ENCODE results near the gene APOH. TPM values are rescaled to one million over a fixed set of nuclear protein-coding genes. Genes with fewer than 3 reads are reported as not detected.

The APOH gene
- total and polyA plus RNA-seq, 5 donors from 2014 or later = not detected

GRCh38 chr17:66185862-66186261 lies 43.4 kb downstream of the APOH start:
- H3K4me3 Mint-ChIP-seq = no peak overlapping the region
- H3K9me3 ChIP-seq (ENCODE audit: control insufficient read depth in 2 of 2, low read length in 2 of 2) = no peaks in the 10 kb centered on the region
- peaks cover 1% of the 10 kb centered on the region for H3K4me1 ChIP-seq (ENCODE audit: control insufficient read depth, insufficient read depth, low read length, poor library complexity, severe bottlenecking)
- DNase-seq (no peak), ATAC-seq (ENCODE audit: low read depth in 2 of 2) (no peak)
- H3K27ac Mint-ChIP-seq = no peak overlapping the region
- H3K4me3 ChIP-seq (ENCODE audit: low read depth, low read length) = no peak overlapping the region
- H3K27me3 Mint-ChIP-seq = peaks cover 4% of the 10 kb centered on the region
- H3K36me3 ChIP-seq (ENCODE audit: control insufficient read depth, insufficient read depth, low read length) = no peaks in the 10 kb centered on the region
- no peaks in the 10 kb centered on the region for H3K27me3 ChIP-seq (ENCODE audit: control insufficient read depth, insufficient read depth, low read length)
- H3K27ac ChIP-seq (ENCODE audit: insufficient read depth, low read length, poor library complexity, severe bottlenecking) = no peak overlapping the region
- H3K36me3 Mint-ChIP-seq = no peaks in the 10 kb centered on the region
- H3K9me3 Mint-ChIP-seq = peaks cover 0 to 3% (median 0%) of the 10 kb centered on the region in 7 donors
- H3K4me1 Mint-ChIP-seq = peaks cover 0 to under 1% (median under 1%) of the 10 kb centered on the region in 4 donors

GRCh38 chr17:66184392-66184791 lies 44.8 kb downstream of the APOH start:
- Mint-ChIP-seq H3K27me3 (peaks cover 4% of the 10 kb centered on the region), H3K4me3 (no peak overlapping the region), H3K27ac (no peak overlapping the region), H3K4me1 (no peaks in the 10 kb centered on the region), H3K9me3 (peaks cover 0 to 3% (median 0%) of the 10 kb centered on the region in 7 donors), H3K36me3 (no peaks in the 10 kb centered on the region)
- ATAC-seq (ENCODE audit: low read depth in 2 of 2) (no peak), DNase-seq (no peak)
- H3K4me3 ChIP-seq (ENCODE audit: low read depth, low read length) = no peak overlapping the region
- H3K27me3 ChIP-seq (ENCODE audit: control insufficient read depth, insufficient read depth, low read length) = no peaks in the 10 kb centered on the region
- no peaks in the 10 kb centered on the region for H3K36me3 ChIP-seq (ENCODE audit: control insufficient read depth, insufficient read depth, low read length)
- H3K4me1 ChIP-seq (ENCODE audit: control insufficient read depth, insufficient read depth, low read length, poor library complexity, severe bottlenecking) = no peaks in the 10 kb centered on the region
- H3K9me3 ChIP-seq (ENCODE audit: control insufficient read depth in 2 of 2, low read length in 2 of 2) = no peaks in the 10 kb centered on the region
- H3K27ac ChIP-seq (ENCODE audit: insufficient read depth, low read length, poor library complexity, severe bottlenecking) = no peak overlapping the region

- Mint-ChIP-seq H3K27ac (no peak overlapping the region), H3K27me3 (peaks cover 4% of the 10 kb centered on the region), H3K4me1 (no peaks in the 10 kb centered on the region), H3K9me3 (peaks cover 0 to 3% (median 0%) of the 10 kb centered on the region in 7 donors), H3K4me3 (no peak overlapping the region), H3K36me3 (no peaks in the 10 kb centered on the region)
- no peaks in the 10 kb centered on the region for H3K27me3 ChIP-seq (ENCODE audit: control insufficient read depth, insufficient read depth, low read length)
- no peaks in the 10 kb centered on the region for H3K9me3 ChIP-seq (ENCODE audit: control insufficient read depth in 2 of 2, low read length in 2 of 2)
- no peaks in the 10 kb centered on the region for H3K4me1 ChIP-seq (ENCODE audit: control insufficient read depth, insufficient read depth, low read length, poor library complexity, severe bottlenecking)
- H3K4me3 ChIP-seq (ENCODE audit: low read depth, low read length) = no peak overlapping the region
- ATAC-seq (ENCODE audit: low read depth in 2 of 2) (no peak), DNase-seq (no peak)
- H3K27ac ChIP-seq (ENCODE audit: insufficient read depth, low read length, poor library complexity, severe bottlenecking) = no peak overlapping the region
- no peaks in the 10 kb centered on the region for H3K36me3 ChIP-seq (ENCODE audit: control insufficient read depth, insufficient read depth, low read length)
These were observed 45.7 kb downstream of the APOH start for GRCh38 chr17:66183529-66183928.

GRCh38 chr17:66178642-66179041 lies 50.6 kb downstream of the APOH start:
- Histone ChIP-seq H3K27me3 (ENCODE audit: control insufficient read depth, insufficient read depth, low read length) (no peaks in the 10 kb centered on the region), H3K4me3 (ENCODE audit: low read depth, low read length) (no peak overlapping the region), H3K9me3 (ENCODE audit: control insufficient read depth in 2 of 2, low read length in 2 of 2) (no peaks in the 10 kb centered on the region), H3K36me3 (ENCODE audit: control insufficient read depth, insufficient read depth, low read length) (no peaks in the 10 kb centered on the region), H3K4me1 (ENCODE audit: control insufficient read depth, insufficient read depth, low read length, poor library complexity, severe bottlenecking) (no peaks in the 10 kb centered on the region), H3K27ac (ENCODE audit: insufficient read depth, low read length, poor library complexity, severe bottlenecking) (no peak overlapping the region)
- Mint-ChIP-seq H3K4me3 (no peak overlapping the region), H3K27ac (no peak overlapping the region), H3K27me3 (peaks cover 4% of the 10 kb centered on the region), H3K9me3 (no peaks in the 10 kb centered on the region), H3K4me1 (no peaks in the 10 kb centered on the region), H3K36me3 (no peaks in the 10 kb centered on the region)
- ATAC-seq (ENCODE audit: low read depth in 2 of 2) = no peak
- DNase-seq = no peak

- H3K4me3 ChIP-seq (ENCODE audit: low read depth, low read length) = no peak overlapping the region
- Mint-ChIP-seq H3K27ac (no peak overlapping the region), H3K27me3 (peaks cover 4% of the 10 kb centered on the region), H3K4me1 (no peaks in the 10 kb centered on the region), H3K9me3 (no peaks in the 10 kb centered on the region), H3K36me3 (no peaks in the 10 kb centered on the region), H3K4me3 (no peak overlapping the region)
- DNase-seq (no peak), ATAC-seq (ENCODE audit: low read depth in 2 of 2) (no peak)
- H3K36me3 ChIP-seq (ENCODE audit: control insufficient read depth, insufficient read depth, low read length) = no peaks in the 10 kb centered on the region
- no peaks in the 10 kb centered on the region for H3K9me3 ChIP-seq (ENCODE audit: control insufficient read depth in 2 of 2, low read length in 2 of 2)
- no peaks in the 10 kb centered on the region for H3K27me3 ChIP-seq (ENCODE audit: control insufficient read depth, insufficient read depth, low read length)
- H3K4me1 ChIP-seq (ENCODE audit: control insufficient read depth, insufficient read depth, low read length, poor library complexity, severe bottlenecking) = no peaks in the 10 kb centered on the region
- no peak overlapping the region for H3K27ac ChIP-seq (ENCODE audit: insufficient read depth, low read length, poor library complexity, severe bottlenecking)
These were observed 52.2 kb downstream of the APOH start for GRCh38 chr17:66177048-66177447.

- no peak for ATAC-seq (ENCODE audit: low read depth in 2 of 2)
These were observed 53.3 kb downstream of the APOH start for GRCh38 chr17:66175892-66176291.

GRCh38 chr17:66172691-66173223 lies 56.5 kb downstream of the APOH start:
- ATAC-seq (ENCODE audit: low read depth in 2 of 2) = no peak
- Mint-ChIP-seq H3K27ac (peak overlapping the region in 1 of 3 donors; percentile 20), H3K36me3 (no peaks in the 10 kb centered on the region), H3K4me1 (no peaks in the 10 kb centered on the region), H3K4me3 (no peak overlapping the region), H3K9me3 (peaks cover 0 to 1% (median 0%) of the 10 kb centered on the region in 7 donors), H3K27me3 (peaks cover 2% of the 10 kb centered on the region)
- Histone ChIP-seq H3K36me3 (ENCODE audit: control insufficient read depth, insufficient read depth, low read length) (no peaks in the 10 kb centered on the region), H3K27ac (ENCODE audit: insufficient read depth, low read length, poor library complexity, severe bottlenecking) (no peak overlapping the region), H3K9me3 (ENCODE audit: control insufficient read depth in 2 of 2, low read length in 2 of 2) (no peaks in the 10 kb centered on the region), H3K4me3 (ENCODE audit: low read depth, low read length) (no peak overlapping the region), H3K4me1 (ENCODE audit: control insufficient read depth, insufficient read depth, low read length, poor library complexity, severe bottlenecking) (no peaks in the 10 kb centered on the region), H3K27me3 (ENCODE audit: control insufficient read depth, insufficient read depth, low read length) (no peaks in the 10 kb centered on the region)
- no peak for DNase-seq

More at GRCh38 chr17:66175892-66176291, 53.3 kb downstream of the APOH start:
- Histone ChIP-seq H3K36me3 (ENCODE audit: control insufficient read depth, insufficient read depth, low read length) (no peaks in the 10 kb centered on the region), H3K9me3 (ENCODE audit: control insufficient read depth in 2 of 2, low read length in 2 of 2) (no peaks in the 10 kb centered on the region), H3K27me3 (ENCODE audit: control insufficient read depth, insufficient read depth, low read length) (no peaks in the 10 kb centered on the region), H3K4me1 (ENCODE audit: control insufficient read depth, insufficient read depth, low read length, poor library complexity, severe bottlenecking) (no peaks in the 10 kb centered on the region), H3K4me3 (ENCODE audit: low read depth, low read length) (no peak overlapping the region), H3K27ac (ENCODE audit: insufficient read depth, low read length, poor library complexity, severe bottlenecking) (no peak overlapping the region)
- H3K4me3 Mint-ChIP-seq = no peak overlapping the region
- H3K27ac Mint-ChIP-seq = no peak overlapping the region
- H3K36me3 Mint-ChIP-seq = no peaks in the 10 kb centered on the region
- H3K4me1 Mint-ChIP-seq = no peaks in the 10 kb centered on the region
- no peaks in the 10 kb centered on the region for H3K9me3 Mint-ChIP-seq
- peaks cover 4% of the 10 kb centered on the region for H3K27me3 Mint-ChIP-seq
- no peak for DNase-seq

GRCh38 chr17:66172144-66172543 lies 57.1 kb downstream of the APOH start:
- Histone ChIP-seq H3K4me1 (ENCODE audit: control insufficient read depth, insufficient read depth, low read length, poor library complexity, severe bottlenecking) (no peaks in the 10 kb centered on the region), H3K4me3 (ENCODE audit: low read depth, low read length) (no peak overlapping the region), H3K36me3 (ENCODE audit: control insufficient read depth, insufficient read depth, low read length) (no peaks in the 10 kb centered on the region), H3K27ac (ENCODE audit: insufficient read depth, low read length, poor library complexity, severe bottlenecking) (no peak overlapping the region), H3K27me3 (ENCODE audit: control insufficient read depth, insufficient read depth, low read length) (no peaks in the 10 kb centered on the region), H3K9me3 (ENCODE audit: control insufficient read depth in 2 of 2, low read length in 2 of 2) (no peaks in the 10 kb centered on the region)
- DNase-seq = no peak
- no peak for ATAC-seq (ENCODE audit: low read depth in 2 of 2)
- peaks cover 0 to 1% (median 0%) of the 10 kb centered on the region in 7 donors for H3K9me3 Mint-ChIP-seq
- no peak overlapping the region for H3K4me3 Mint-ChIP-seq
- no peaks in the 10 kb centered on the region for H3K4me1 Mint-ChIP-seq
- H3K27ac Mint-ChIP-seq = no peak overlapping the region
- H3K27me3 Mint-ChIP-seq = no peaks in the 10 kb centered on the region
- H3K36me3 Mint-ChIP-seq = no peaks in the 10 kb centered on the region
